Testis (tissue), 3 donors: ENCODE results near the gene TECTB. TPM values are rescaled to one million over a fixed set of nuclear protein-coding genes. Genes with fewer than 3 reads are reported as not detected.

Experiments used
- DNase-seq: peaks from one replicate; pipeline ENCODE4 v3.0.0-alpha.2; 2019
- H3K27ac ChIP-seq, 2 donors: fragments of 200-600 bp; sonication (generic); one replicate each; pipeline ENCODE4 v1.5.1; 2019
- H3K27me3 ChIP-seq: fragments of 200-600 bp; sonication (generic); one replicate; pipeline ENCODE4 v1.5.1; 2019
- H3K36me3 ChIP-seq: fragments of 200-600 bp; sonication (generic); one replicate; pipeline ENCODE4 v1.5.1; 2017; ENCODE audit warnings: low read depth; ENCODE audit errors: missing control alignments
- H3K4me1 ChIP-seq: fragments of 200-600 bp; sonication (generic); one replicate; pipeline ENCODE4 v1.5.1; 2019
- H3K4me3 ChIP-seq, 2 donors: fragments of 200-600 bp; sonication (generic); one replicate each; pipeline ENCODE4 v1.5.1; 2017 to 2019
- H3K9me3 ChIP-seq: fragments of 200-600 bp; sonication (generic); one replicate; pipeline ENCODE4 v1.5.1; 2017
- CTCF ChIP-seq, 3 experiments: fragments of 450-650 bp in 2 of 3; fragments of 200-600 bp in 1 of 3; sonication (generic) in 1 of 3; IDR thresholded peaks; one replicate each; pipeline ENCODE4 v1.5.1; 2016 to 2019; ENCODE audit warnings: antibody characterized with exemption in 3 of 3, mild to moderate bottlenecking in 2 of 3, moderate library complexity in 1 of 3
- POLR2A ChIP-seq: fragments of 450-650 bp; IDR thresholded peaks from one replicate; pipeline ENCODE4 v1.6.1; 2017; ENCODE audit warnings: antibody characterized with exemption, mild to moderate bottlenecking, moderate library complexity
- WGBS, 2 donors: methylation state at CpG; one replicate each; pipeline ENCODE4 v1.1.5; 2018; 5-methylcytosine and 5-hydroxymethylcytosine counted together
- intact Hi-C: fragments of 100-400 bp; cut with DNase I; formaldehyde crosslinking; loops from one replicate; pipeline ENCODE4 v1.15.1; 2023; ENCODE audit warnings: low total_unique reads
- polyA plus RNA-seq: library from polyadenylated mRNA; stranded (reverse); fragments of 350-450 nt; fragmentation: Illumina TruSeq; extraction: RNeasy Lipid Tissue Mini Kit (QIAGEN cat#74804); gene quantifications from one replicate; pipeline ENCODE4 v1.2.3, GENCODE V29; 2014; ENCODE audit warnings: low read depth, low replicate concordance; ENCODE audit not compliant: insufficient read depth
- total RNA-seq, 2 donors: library from RNA; depleted of rRNA; stranded (reverse); fragments of >200 nt; gene quantifications; one replicate each; pipeline ENCODE4 v1.2.3, GENCODE V29; 2016

TECTB gene
- total and polyA plus RNA-seq, 3 donors from 2014 or later = 0.06 to 0.17 TPM; not detected in 1

GRCh38 chr10:112286837-112287818, 3.9 kb downstream of the TECTB start:
- no peaks in the 10 kb centered on the region for H3K36me3 ChIP-seq
- no peak for DNase-seq
- no peaks in the 10 kb centered on the region for H3K9me3 ChIP-seq
- intact Hi-C loops = no loop called here
- H3K27me3 ChIP-seq = no peaks in the 10 kb centered on the region
- TF ChIP-seq POLR2A (no peak), CTCF (IDR thresholded peaks at IDR 0.05) (no peak)
- no peak overlapping the region for H3K4me3 ChIP-seq
- 71 to 72% methylated on average over 8 of the region's 8 CpGs for WGBS, 2 donors
- no peaks in the 10 kb centered on the region for H3K4me1 ChIP-seq
- no peak overlapping the region for H3K27ac ChIP-seq

GRCh38 chr10:112287844-112288243, 4.6 kb downstream of the TECTB start:
- Histone ChIP-seq H3K9me3 (no peaks in the 10 kb centered on the region), H3K36me3 (no peaks in the 10 kb centered on the region), H3K4me3 (no peak overlapping the region), H3K27me3 (no peaks in the 10 kb centered on the region), H3K4me1 (no peaks in the 10 kb centered on the region), H3K27ac (no peak overlapping the region)
- no peak for TF ChIP-seq CTCF (IDR thresholded peaks at IDR 0.05)
- TF ChIP-seq POLR2A = no peak
- no peak for DNase-seq
- 85 to 88% methylated on average over 8 of the region's 8 CpGs for WGBS, 2 donors
- intact Hi-C loops = no loop called here

GRCh38 chr10:112288486-112288885, 5.3 kb downstream of the TECTB start:
- WGBS, 2 donors = 78 to 86% methylated on average over 3 of the region's 3 CpGs
- H3K4me1 ChIP-seq = no peaks in the 10 kb centered on the region
- DNase-seq = no peak

GRCh38 chr10:112289373-112290053, 6.3 kb downstream of the TECTB start:
- TF ChIP-seq POLR2A = no peak
- TF ChIP-seq CTCF (IDR thresholded peaks at IDR 0.05) = no peak
- H3K4me1 ChIP-seq = no peaks in the 10 kb centered on the region
- intact Hi-C loops = no loop called here
- no peaks in the 10 kb centered on the region for H3K27me3 ChIP-seq
- H3K9me3 ChIP-seq = no peaks in the 10 kb centered on the region
- DNase-seq = no peak
- no peak overlapping the region for H3K27ac ChIP-seq
- H3K36me3 ChIP-seq = no peaks in the 10 kb centered on the region
- H3K4me3 ChIP-seq = no peak overlapping the region
- WGBS, 2 donors = 83 to 93% methylated on average over 7 of the region's 7 CpGs

More at GRCh38 chr10:112288486-112288885, 5.3 kb downstream of the TECTB start:
- intact Hi-C loops = no loop called here
- TF ChIP-seq POLR2A = no peak
- no peak for TF ChIP-seq CTCF (IDR thresholded peaks at IDR 0.05)
- no peaks in the 10 kb centered on the region for H3K36me3 ChIP-seq
- H3K9me3 ChIP-seq = no peaks in the 10 kb centered on the region
- H3K4me3 ChIP-seq = no peak overlapping the region
- no peak overlapping the region for H3K27ac ChIP-seq
- H3K27me3 ChIP-seq = no peaks in the 10 kb centered on the region
